Measurements from ENCODE around the gene WWC1. TPM values are rescaled to one million over a fixed set of nuclear protein-coding genes. Genes with fewer than 3 reads are reported as not detected.

WWC1 gene
- total and polyA plus RNA-seq, 10 of the 15 experiments (the other 5 are each of a cell fraction or from before 2014, with no cell fraction given): 0.50 to 7.8 (median 2.5) TPM

DNA sequence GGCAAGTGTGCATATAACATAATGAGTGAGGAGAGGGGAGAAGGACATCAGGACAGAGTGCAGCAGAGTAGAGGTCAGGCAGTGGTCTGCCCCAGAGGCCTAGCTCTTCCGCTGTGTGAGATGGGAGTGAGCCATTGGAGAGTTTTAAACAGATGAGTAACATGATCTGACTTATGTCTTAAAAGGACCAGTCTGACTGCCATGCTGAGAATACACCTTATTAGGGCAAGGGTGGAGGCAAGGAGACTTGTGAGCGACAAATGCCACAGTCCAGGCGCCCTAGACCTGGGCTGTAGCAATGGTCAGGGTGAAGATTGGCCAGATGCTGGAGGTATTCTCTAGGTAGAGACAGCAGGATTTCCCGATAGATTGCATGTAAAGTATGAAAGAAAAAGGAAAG is 83.1 kb downstream of the WWC1 start:
- DNase-seq (ENCODE audit: low read depth, low spot score) (no peak), FAIRE-seq (no peak), ATAC-seq (no peak)
- no peaks in the 10 kb centered on the region for H3K27me3 ChIP-seq (replicated peaks in 1 of 2; ENCODE audit: control insufficient read depth in 2 of 2, insufficient read depth in 2 of 2, low read length in 1 of 2)
- CTCF ChIA-PET: no interaction called here
- TF ChIP-seq, protein P1, sequence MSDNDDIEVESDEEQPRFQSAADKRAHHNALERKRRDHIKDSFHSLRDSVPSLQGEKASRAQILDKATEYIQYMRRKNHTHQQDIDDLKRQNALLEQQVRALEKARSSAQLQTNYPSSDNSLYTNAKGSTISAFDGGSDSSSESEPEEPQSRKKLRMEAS (IDR thresholded peaks at IDR 0.05; ENCODE audit: low read depth, low read length): no peak
- TF ChIP-seq SPI1 (IDR thresholded peaks at IDR 0.05; ENCODE audit: borderline replicate concordance, insufficient read depth, low read depth, low read length): no peak
- TF ChIP-seq, protein P2, sequence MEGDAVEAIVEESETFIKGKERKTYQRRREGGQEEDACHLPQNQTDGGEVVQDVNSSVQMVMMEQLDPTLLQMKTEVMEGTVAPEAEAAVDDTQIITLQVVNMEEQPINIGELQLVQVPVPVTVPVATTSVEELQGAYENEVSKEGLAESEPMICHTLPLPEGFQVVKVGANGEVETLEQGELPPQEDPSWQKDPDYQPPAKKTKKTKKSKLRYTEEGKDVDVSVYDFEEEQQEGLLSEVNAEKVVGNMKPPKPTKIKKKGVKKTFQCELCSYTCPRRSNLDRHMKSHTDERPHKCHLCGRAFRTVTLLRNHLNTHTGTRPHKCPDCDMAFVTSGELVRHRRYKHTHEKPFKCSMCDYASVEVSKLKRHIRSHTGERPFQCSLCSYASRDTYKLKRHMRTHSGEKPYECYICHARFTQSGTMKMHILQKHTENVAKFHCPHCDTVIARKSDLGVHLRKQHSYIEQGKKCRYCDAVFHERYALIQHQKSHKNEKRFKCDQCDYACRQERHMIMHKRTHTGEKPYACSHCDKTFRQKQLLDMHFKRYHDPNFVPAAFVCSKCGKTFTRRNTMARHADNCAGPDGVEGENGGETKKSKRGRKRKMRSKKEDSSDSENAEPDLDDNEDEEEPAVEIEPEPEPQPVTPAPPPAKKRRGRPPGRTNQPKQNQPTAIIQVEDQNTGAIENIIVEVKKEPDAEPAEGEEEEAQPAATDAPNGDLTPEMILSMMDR (IDR thresholded peaks at IDR 0.05 in 2 of 3, conservative IDR thresholded peaks at IDR 0.05 in 1 of 3; ENCODE audit: control insufficient read depth in 2 of 3, extremely low read depth in 1 of 3, insufficient read depth in 1 of 3, low read depth in 3 of 3, low read length in 3 of 3): no peak
- WGBS (ENCODE audit: insufficient coverage, insufficient replicate concordance, low lambda C conversion rate, missing lambda C conversion rate): 98% methylated on average over 4 of the region's 4 CpGs
- no peaks in the 10 kb centered on the region for H4K20me1 ChIP-seq (ENCODE audit: control insufficient read depth, insufficient read depth)
- H3K9me3 ChIP-seq (replicated peaks; ENCODE audit: control insufficient read depth, insufficient read depth, low read length): no peaks in the 10 kb centered on the region
- no peak overlapping the region for H3K27ac ChIP-seq (ENCODE audit: control insufficient read depth, insufficient read depth)
- intact Hi-C loops (cut with micrococcal nuclease; ENCODE audit: unreplicated experiment) (no loop called here), in situ Hi-C loops (cut with MboI) (no loop called here)
- H2AFZ ChIP-seq (ENCODE audit: control insufficient read depth, low read depth, low read length): no peak overlapping the region
- no TSS peak for BruUV-seq (replicated peaks)
- POLR2A ChIA-PET: no interaction called here
- SMC1A ChIA-PET (ENCODE audit: uncharacterized antibody, unreplicated experiment): interaction anchor here (0.9 kb wide), 1 partner anchor 27 kb away, joined by 3 read pairs; no protein-coding TSS in a partner anchor
- H3K4me3 ChIP-seq: no peak overlapping the region
- no peaks in the 10 kb centered on the region for H3K79me2 ChIP-seq (ENCODE audit: control insufficient read depth, insufficient read depth, low read length)
- peaks cover 7% of the 10 kb centered on the region for H3K4me1 ChIP-seq (ENCODE audit: control insufficient read depth, insufficient read depth, low read length)
- RAD21 ChIA-PET (ENCODE audit: unreplicated experiment): no interaction called here
- H3K36me3 ChIP-seq (ENCODE audit: control insufficient read depth in 2 of 2, insufficient read depth in 2 of 2, low read length in 1 of 2): no peaks in the 10 kb centered on the region
- no peak overlapping the region for H3K9ac ChIP-seq (ENCODE audit: control insufficient read depth, insufficient read depth, low read length)
- H3K4me2 ChIP-seq (ENCODE audit: control insufficient read depth, insufficient read depth): no peak overlapping the region

DNA sequence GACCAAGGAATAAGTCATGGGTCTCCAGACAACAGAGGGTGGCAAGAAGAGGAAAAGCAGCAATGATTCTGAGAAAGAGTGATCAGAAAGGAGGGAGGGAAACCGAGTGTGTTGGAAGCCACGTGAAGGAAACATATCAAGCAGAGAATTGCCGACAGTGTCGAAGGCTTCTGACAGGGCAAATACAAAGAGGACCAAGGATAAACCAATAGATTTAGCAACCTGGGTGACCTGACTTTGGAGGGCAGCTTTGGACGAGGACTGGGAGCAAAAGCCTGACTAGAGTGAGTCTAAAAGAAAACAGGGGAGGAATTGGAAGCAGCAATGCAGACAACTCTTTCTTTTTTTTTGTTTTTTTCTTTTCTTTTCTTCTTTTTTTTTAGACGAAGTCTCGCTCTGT is 83.8 kb downstream of the WWC1 start:
- DNase-seq (ENCODE audit: low read depth, low spot score): no peak
- Histone ChIP-seq H3K27me3 (replicated peaks in 1 of 2; ENCODE audit: control insufficient read depth in 2 of 2, insufficient read depth in 2 of 2, low read length in 1 of 2) (no peaks in the 10 kb centered on the region), H3K9me3 (replicated peaks; ENCODE audit: control insufficient read depth, insufficient read depth, low read length) (no peaks in the 10 kb centered on the region), H3K9ac (ENCODE audit: control insufficient read depth, insufficient read depth, low read length) (no peak overlapping the region), H3K4me1 (ENCODE audit: control insufficient read depth, insufficient read depth, low read length) (peaks cover 7% of the 10 kb centered on the region), H4K20me1 (ENCODE audit: control insufficient read depth, insufficient read depth) (no peaks in the 10 kb centered on the region), H2AFZ (ENCODE audit: control insufficient read depth, low read depth, low read length) (no peak overlapping the region), H3K79me2 (ENCODE audit: control insufficient read depth, insufficient read depth, low read length) (no peaks in the 10 kb centered on the region), H3K4me3 (no peak overlapping the region), H3K36me3 (ENCODE audit: control insufficient read depth in 2 of 2, insufficient read depth in 2 of 2, low read length in 1 of 2) (no peaks in the 10 kb centered on the region), H3K27ac (ENCODE audit: control insufficient read depth, insufficient read depth) (no peak overlapping the region), H3K4me2 (ENCODE audit: control insufficient read depth, insufficient read depth) (no peak overlapping the region)
- WGBS (ENCODE audit: insufficient coverage, insufficient replicate concordance, low lambda C conversion rate, missing lambda C conversion rate): 63% methylated on average over 5 of the region's 7 CpGs
- ATAC-seq: no peak
- FAIRE-seq: no peak
- ChIA-PET SMC1A (ENCODE audit: uncharacterized antibody, unreplicated experiment) (no interaction called here), POLR2A (no interaction called here), CTCF (no interaction called here), RAD21 (ENCODE audit: unreplicated experiment) (no interaction called here)
- BruUV-seq (replicated peaks): no TSS peak
- intact Hi-C loops (cut with micrococcal nuclease; ENCODE audit: unreplicated experiment) (no loop called here), in situ Hi-C loops (cut with MboI) (no loop called here)
- TF ChIP-seq POU2F2 (IDR thresholded peaks at IDR 0.05; ENCODE audit: borderline replicate concordance, low read depth, low read length) (no peak), NRF1 (conservative IDR thresholded peaks at IDR 0.05; ENCODE audit: low read depth, low read length) (no peak), BHLHE40 (IDR thresholded peaks at IDR 0.05; ENCODE audit: borderline replicate concordance in 1 of 2, low read depth in 2 of 2, low read length in 1 of 2) (no peak), SUZ12 (IDR thresholded peaks at IDR 0.05; ENCODE audit: unreplicated experiment) (no peak)
- TF ChIP-seq, protein P3, sequence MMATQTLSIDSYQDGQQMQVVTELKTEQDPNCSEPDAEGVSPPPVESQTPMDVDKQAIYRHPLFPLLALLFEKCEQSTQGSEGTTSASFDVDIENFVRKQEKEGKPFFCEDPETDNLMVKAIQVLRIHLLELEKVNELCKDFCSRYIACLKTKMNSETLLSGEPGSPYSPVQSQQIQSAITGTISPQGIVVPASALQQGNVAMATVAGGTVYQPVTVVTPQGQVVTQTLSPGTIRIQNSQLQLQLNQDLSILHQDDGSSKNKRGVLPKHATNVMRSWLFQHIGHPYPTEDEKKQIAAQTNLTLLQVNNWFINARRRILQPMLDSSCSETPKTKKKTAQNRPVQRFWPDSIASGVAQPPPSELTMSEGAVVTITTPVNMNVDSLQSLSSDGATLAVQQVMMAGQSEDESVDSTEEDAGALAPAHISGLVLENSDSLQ (IDR thresholded peaks at IDR 0.05): no peak
- TF ChIP-seq, protein P4, sequence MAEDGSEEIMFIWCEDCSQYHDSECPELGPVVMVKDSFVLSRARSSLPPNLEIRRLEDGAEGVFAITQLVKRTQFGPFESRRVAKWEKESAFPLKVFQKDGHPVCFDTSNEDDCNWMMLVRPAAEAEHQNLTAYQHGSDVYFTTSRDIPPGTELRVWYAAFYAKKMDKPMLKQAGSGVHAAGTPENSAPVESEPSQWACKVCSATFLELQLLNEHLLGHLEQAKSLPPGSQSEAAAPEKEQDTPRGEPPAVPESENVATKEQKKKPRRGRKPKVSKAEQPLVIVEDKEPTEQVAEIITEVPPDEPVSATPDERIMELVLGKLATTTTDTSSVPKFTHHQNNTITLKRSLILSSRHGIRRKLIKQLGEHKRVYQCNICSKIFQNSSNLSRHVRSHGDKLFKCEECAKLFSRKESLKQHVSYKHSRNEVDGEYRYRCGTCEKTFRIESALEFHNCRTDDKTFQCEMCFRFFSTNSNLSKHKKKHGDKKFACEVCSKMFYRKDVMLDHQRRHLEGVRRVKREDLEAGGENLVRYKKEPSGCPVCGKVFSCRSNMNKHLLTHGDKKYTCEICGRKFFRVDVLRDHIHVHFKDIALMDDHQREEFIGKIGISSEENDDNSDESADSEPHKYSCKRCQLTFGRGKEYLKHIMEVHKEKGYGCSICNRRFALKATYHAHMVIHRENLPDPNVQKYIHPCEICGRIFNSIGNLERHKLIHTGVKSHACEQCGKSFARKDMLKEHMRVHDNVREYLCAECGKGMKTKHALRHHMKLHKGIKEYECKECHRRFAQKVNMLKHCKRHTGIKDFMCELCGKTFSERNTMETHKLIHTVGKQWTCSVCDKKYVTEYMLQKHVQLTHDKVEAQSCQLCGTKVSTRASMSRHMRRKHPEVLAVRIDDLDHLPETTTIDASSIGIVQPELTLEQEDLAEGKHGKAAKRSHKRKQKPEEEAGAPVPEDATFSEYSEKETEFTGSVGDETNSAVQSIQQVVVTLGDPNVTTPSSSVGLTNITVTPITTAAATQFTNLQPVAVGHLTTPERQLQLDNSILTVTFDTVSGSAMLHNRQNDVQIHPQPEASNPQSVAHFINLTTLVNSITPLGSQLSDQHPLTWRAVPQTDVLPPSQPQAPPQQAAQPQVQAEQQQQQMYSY (CRISPR knock-in tag; IDR thresholded peaks at IDR 0.05): no peak
